A673 (cell line): ENCODE results near the gene HECW1.

Experiments used
- EZH2 ChIP-seq: fragments of 200-600 bp; sonication (generic); IDR thresholded peaks from 2 replicates; pipeline ENCODE4 v1.6.1; 2017; ENCODE audit warnings: borderline replicate concordance, low read depth, mild to moderate bottlenecking, mixed read lengths, antibody characterized with exemption, low read length; ENCODE audit not compliant: poor library complexity, severe bottlenecking
- TF ChIP-seq, protein P1 (sequence below): fragments of 300-800, 200-600 bp; sonication (generic); conservative IDR thresholded peaks from 2 replicates; pipeline ENCODE4 v1.5.1; 2017; ENCODE audit warnings: low read depth, mild to moderate bottlenecking, antibody characterized with exemption, low read length, moderate library complexity, mixed read lengths

DNA sequence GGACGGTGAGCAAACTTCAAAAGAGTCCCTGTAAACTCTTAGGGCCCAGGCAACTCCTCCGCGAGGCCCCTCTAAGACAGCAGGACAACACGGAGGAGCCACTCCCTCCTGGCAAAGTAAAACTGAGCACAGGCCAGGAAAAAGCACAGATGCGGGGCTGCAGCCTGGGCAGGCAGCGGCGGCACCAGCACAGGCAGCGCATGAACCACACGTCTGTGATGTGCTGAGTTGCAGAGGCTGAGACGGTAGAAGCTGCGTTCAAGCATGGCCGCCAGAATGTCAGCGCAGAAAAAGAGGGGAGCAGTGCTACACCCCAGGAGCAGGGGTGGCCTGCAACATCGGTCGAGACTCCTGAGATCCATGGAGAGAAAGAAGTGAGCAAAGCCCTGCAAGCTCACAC is 424.3 kb downstream of the HECW1 start:
- TF ChIP-seq, protein P1, sequence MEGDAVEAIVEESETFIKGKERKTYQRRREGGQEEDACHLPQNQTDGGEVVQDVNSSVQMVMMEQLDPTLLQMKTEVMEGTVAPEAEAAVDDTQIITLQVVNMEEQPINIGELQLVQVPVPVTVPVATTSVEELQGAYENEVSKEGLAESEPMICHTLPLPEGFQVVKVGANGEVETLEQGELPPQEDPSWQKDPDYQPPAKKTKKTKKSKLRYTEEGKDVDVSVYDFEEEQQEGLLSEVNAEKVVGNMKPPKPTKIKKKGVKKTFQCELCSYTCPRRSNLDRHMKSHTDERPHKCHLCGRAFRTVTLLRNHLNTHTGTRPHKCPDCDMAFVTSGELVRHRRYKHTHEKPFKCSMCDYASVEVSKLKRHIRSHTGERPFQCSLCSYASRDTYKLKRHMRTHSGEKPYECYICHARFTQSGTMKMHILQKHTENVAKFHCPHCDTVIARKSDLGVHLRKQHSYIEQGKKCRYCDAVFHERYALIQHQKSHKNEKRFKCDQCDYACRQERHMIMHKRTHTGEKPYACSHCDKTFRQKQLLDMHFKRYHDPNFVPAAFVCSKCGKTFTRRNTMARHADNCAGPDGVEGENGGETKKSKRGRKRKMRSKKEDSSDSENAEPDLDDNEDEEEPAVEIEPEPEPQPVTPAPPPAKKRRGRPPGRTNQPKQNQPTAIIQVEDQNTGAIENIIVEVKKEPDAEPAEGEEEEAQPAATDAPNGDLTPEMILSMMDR: no peak
- no peak for TF ChIP-seq EZH2
